ENCODE data around the gene ACTR5.

Gene ACTR5

GRCh38 chr20:38754924-38755323 is 6.7 kb downstream of the ACTR5 start:
- no peak for TF ChIP-seq CTCF (IDR thresholded peaks at IDR 0.05; ENCODE audit: low read depth, low read length)
- TF ChIP-seq POLR2A (IDR thresholded peaks at IDR 0.05; ENCODE audit: extremely low read depth, insufficient read length), result no peak
- TF ChIP-seq MAX (IDR thresholded peaks at IDR 0.05; ENCODE audit: low read depth, low read length), result no peak
- no peak for TF ChIP-seq MYC (IDR thresholded peaks at IDR 0.05; ENCODE audit: low read depth, low read length)
- H3K4me3 ChIP-seq (ENCODE audit: low read depth, low read length), result no peak overlapping the region

GRCh38 chr20:38755324-38755910 is 7.2 kb downstream of the ACTR5 start:
- DNase-seq (ENCODE audit: low read depth), result no peak
- TF ChIP-seq MAX (IDR thresholded peaks at IDR 0.05; ENCODE audit: low read depth, low read length), result no peak
- no peak for TF ChIP-seq CTCF (IDR thresholded peaks at IDR 0.05; ENCODE audit: low read depth, low read length)
- no peak for TF ChIP-seq POLR2A (IDR thresholded peaks at IDR 0.05; ENCODE audit: extremely low read depth, insufficient read length)
- no peak for TF ChIP-seq MYC (IDR thresholded peaks at IDR 0.05; ENCODE audit: low read depth, low read length)
- no peak overlapping the region for H3K4me3 ChIP-seq (ENCODE audit: low read depth, low read length)

More at GRCh38 chr20:38754924-38755323, 6.7 kb downstream of the ACTR5 start:
- no peak for DNase-seq (ENCODE audit: low read depth)

GRCh38 chr20:38757145-38757775 is 9.0 kb downstream of the ACTR5 start:
- H3K4me3 ChIP-seq (ENCODE audit: low read depth, low read length), result no peak overlapping the region
- DNase-seq (ENCODE audit: low read depth), result no peak
- TF ChIP-seq MAX (IDR thresholded peaks at IDR 0.05; ENCODE audit: low read depth, low read length), result no peak
- no peak for TF ChIP-seq MYC (IDR thresholded peaks at IDR 0.05; ENCODE audit: low read depth, low read length)
- TF ChIP-seq POLR2A (IDR thresholded peaks at IDR 0.05; ENCODE audit: extremely low read depth, insufficient read length), result no peak
- no peak for TF ChIP-seq CTCF (IDR thresholded peaks at IDR 0.05; ENCODE audit: low read depth, low read length)

- no peak for DNase-seq (ENCODE audit: low read depth)
- TF ChIP-seq POLR2A (IDR thresholded peaks at IDR 0.05; ENCODE audit: extremely low read depth, insufficient read length) (no peak), CTCF (IDR thresholded peaks at IDR 0.05; ENCODE audit: low read depth, low read length) (no peak), MYC (IDR thresholded peaks at IDR 0.05; ENCODE audit: low read depth, low read length) (no peak), MAX (IDR thresholded peaks at IDR 0.05; ENCODE audit: low read depth, low read length) (no peak)
- H3K4me3 ChIP-seq (ENCODE audit: low read depth, low read length), result no peak overlapping the region
These were observed 10.8 kb downstream of the ACTR5 start for GRCh38 chr20:38759106-38759505.

GRCh38 chr20:38760978-38761377 is 12.7 kb downstream of the ACTR5 start:
- DNase-seq (ENCODE audit: low read depth), result no peak
- H3K4me3 ChIP-seq (ENCODE audit: low read depth, low read length), result no peak overlapping the region
- TF ChIP-seq POLR2A (IDR thresholded peaks at IDR 0.05; ENCODE audit: extremely low read depth, insufficient read length) (no peak), MYC (IDR thresholded peaks at IDR 0.05; ENCODE audit: low read depth, low read length) (no peak), MAX (IDR thresholded peaks at IDR 0.05; ENCODE audit: low read depth, low read length) (no peak), CTCF (IDR thresholded peaks at IDR 0.05; ENCODE audit: low read depth, low read length) (no peak)

Measured in NB4 (cell line).